Right lung (tissue), 5 donors: ENCODE data around the gene ABHD10. TPM values are rescaled to one million over a fixed set of nuclear protein-coding genes. Genes with fewer than 3 reads are reported as not detected.
"Not testable (repeated sequence)": the region's sequence is repeated elsewhere in the genome, so short reads cannot be mapped to it uniquely, and the experiment has no call there.

Source experiments
- DNase-seq, 2 donors: peaks; one replicate each; pipeline ENCODE4 v3.0.0-alpha.2; 2013
- polyA plus RNA-seq, 5 donors: library from polyadenylated mRNA; unstranded; fragments of 120-200 nt; gene quantifications; one replicate each; pipeline versions ENCODE4 v1.2.1 to v1.2.3, GENCODE V29; 2013; ENCODE audit warnings: inconsistent platforms in 1 of 5, low replicate concordance in 1 of 5; ENCODE audit not compliant: insufficient read length in 5 of 5, insufficient read depth in 1 of 5

The ABHD10 gene
- polyA plus RNA-seq, 5 donors = 41.2 to 66.2 (median 58.3) TPM

GRCh38 chr3:112027142-112027541 is 48.3 kb downstream of the ABHD10 start:
- DNase-seq = no peak

- DNase-seq = no peak
These were observed 49.0 kb downstream of the ABHD10 start for GRCh38 chr3:112027826-112028225.

- no peak for DNase-seq
These were observed 52.1 kb downstream of the ABHD10 start for GRCh38 chr3:112030901-112031300.

DNA sequence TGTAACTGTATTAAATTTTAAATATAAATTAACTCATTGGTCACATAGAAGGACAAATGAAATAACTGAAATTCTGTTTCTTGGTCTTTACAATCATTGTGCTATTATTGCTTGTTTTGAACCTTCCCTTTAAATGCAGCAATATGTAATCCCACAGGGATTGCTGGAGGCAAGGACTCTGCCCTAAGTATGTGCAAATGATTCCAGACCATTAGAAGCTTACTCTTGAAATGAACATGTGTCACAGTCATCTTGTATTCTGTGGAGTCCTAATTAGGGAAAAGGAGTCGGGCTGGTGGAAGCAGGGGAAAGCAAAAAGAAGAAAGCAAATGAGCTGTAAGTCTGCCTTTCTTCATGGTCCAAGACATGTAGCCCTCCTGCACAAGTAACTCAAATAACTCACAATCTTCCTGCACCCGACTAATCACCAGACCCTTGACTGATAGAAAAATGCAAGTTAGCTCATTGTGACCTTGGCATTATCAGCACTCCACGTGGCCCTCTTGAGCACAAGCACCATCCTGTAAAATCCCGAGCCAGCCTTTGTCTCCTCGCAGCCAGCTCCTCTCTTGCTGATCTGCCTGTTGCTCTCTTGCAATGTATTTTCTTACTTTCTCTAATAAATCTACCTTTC is 53.4 kb downstream of the ABHD10 start:
- no peak for DNase-seq

GRCh38 chr3:112034436-112034835 is 55.6 kb downstream of the ABHD10 start, which contains the start of gene TMPRSS7:
TMPRSS7 (plus strand) TSS chr3:112034736; CDS start chr3:112034846, 110 bp downstream.
- DNase-seq = no peak

- no peak for DNase-seq
These were observed 56.4 kb downstream of the ABHD10 start for GRCh38 chr3:112035241-112035640.

GRCh38 chr3:112037194-112037593 is 58.4 kb downstream of the ABHD10 start:
- not testable (repeated sequence) for DNase-seq

GRCh38 chr3:112038863-112039262 is 60.0 kb downstream of the ABHD10 start:
- no peak for DNase-seq

DNA sequence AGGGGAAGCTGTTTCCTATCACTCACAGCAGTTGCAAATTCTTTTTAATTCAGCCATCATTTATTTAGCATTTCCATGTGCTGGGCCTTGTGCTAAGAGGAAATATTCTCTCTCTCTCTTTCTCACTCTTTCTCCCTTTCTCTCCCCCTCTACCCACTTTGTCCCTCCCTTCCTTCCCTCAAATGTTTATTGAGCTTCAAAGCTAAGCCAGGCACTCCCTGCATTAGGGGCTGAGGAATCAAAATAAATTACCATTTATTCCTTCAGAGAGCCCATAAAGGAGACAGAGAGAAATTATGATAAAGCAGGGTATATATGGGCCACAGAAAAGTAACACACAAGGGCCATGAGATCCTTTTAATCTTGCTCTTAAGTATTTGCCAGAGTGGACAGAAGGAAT is 62.5 kb downstream of the ABHD10 start:
- DNase-seq = no peak

- DNase-seq = no peak
These were observed 64.0 kb downstream of the ABHD10 start for GRCh38 chr3:112042842-112043280.

Other genes starting within 250 kb of the ABHD10 start
- 10 to 100 TPM; 32.1 to 62.8 (median 55.0) TPM for gene PHLDB2, start 119.8 kb upstream of the ABHD10 start, polyA plus RNA-seq
- 1 to 10 TPM; 2.9 to 3.9 (median 3.4) TPM for gene TAGLN3, start 19.9 kb downstream of the ABHD10 start, polyA plus RNA-seq
- gene TMPRSS7, start 55.7 kb downstream of the ABHD10 start, polyA plus RNA-seq = under 1 TPM in 1 of 5 donors, not detected in 4; 0.08 TPM
- gene C3orf52, start 107.4 kb downstream of the ABHD10 start, polyA plus RNA-seq = 1 to 10 TPM; 4.4 to 8.8 (median 7.7) TPM
- gene GCSAM, start 154.2 kb downstream of the ABHD10 start, polyA plus RNA-seq = 1 to 10 TPM; 1.5 to 2.4 (median 1.7) TPM